Lower leg skin (tissue), 4 donors: ENCODE results near the gene C13orf46. TPM values are rescaled to one million over a fixed set of nuclear protein-coding genes. Genes with fewer than 3 reads are reported as not detected.

Experiments used
- DNase-seq, 2 donors: peaks; one replicate each; pipeline ENCODE4 v3.0.0-alpha.2; 2019; ENCODE audit warnings: low spot score in 2 of 2
- H3K4me3 ChIP-seq: fragments of 200-600 bp; sonication (generic); 2 replicates; pipeline ENCODE4 v1.5.1; 2017; ENCODE audit warnings: mild to moderate bottlenecking, low read depth; ENCODE audit not compliant: poor library complexity, severe bottlenecking
- POLR2A ChIP-seq, 2 donors: fragments of 450-650 bp; IDR thresholded peaks; one replicate each; pipeline ENCODE4 v1.6.1; 2016 to 2017; ENCODE audit warnings: antibody characterized with exemption in 2 of 2, mild to moderate bottlenecking in 1 of 2, moderate library complexity in 1 of 2
- WGBS, 2 donors: methylation state at CpG; one replicate each; pipeline ENCODE4 v1.1.5; 2018; 5-methylcytosine and 5-hydroxymethylcytosine counted together
- intact Hi-C: fragments of 100-400 bp; cut with DNase I; formaldehyde crosslinking; loops from one replicate; pipeline ENCODE4 v1.15.0; 2023; ENCODE audit warnings: low total_unique reads
- total RNA-seq, 4 donors: library from RNA; depleted of rRNA; stranded (reverse); fragments of >200 nt; gene quantifications; one replicate each; pipeline ENCODE4 v1.1.0, GENCODE V29; 2016
- TF ChIP-seq, protein P1 (sequence below), 3 donors: fragments of 450-650 bp; IDR thresholded peaks; one replicate each; pipeline ENCODE4 v1.5.1; 2016; ENCODE audit warnings: antibody characterized with exemption in 3 of 3, mild to moderate bottlenecking in 3 of 3, moderate library complexity in 2 of 3

C13orf46 gene
- total RNA-seq, 4 donors from 2014 or later = 0.13 to 1.4 (median 0.13) TPM; not detected in 1

DNA sequence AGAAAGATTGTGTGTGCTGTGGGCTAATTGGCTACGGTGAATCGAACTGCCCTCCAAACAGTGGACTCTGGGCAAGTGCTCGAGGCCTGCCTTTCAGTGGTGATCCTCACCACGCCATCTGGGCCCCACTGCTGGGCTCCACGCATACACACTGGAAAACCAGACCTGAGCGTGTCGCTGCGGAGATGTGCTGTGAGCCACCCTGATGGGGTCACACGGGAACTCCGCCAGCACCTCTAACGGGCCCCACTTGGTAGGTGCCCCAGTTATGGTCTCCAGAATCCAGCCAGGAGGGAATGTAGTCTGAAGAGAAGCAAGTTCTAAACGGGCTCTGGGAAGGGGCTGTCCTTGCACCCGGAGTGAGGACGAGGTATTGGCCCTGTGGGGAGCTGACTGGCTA lies 39.3 kb downstream of the C13orf46 start:
- TF ChIP-seq, protein P1, sequence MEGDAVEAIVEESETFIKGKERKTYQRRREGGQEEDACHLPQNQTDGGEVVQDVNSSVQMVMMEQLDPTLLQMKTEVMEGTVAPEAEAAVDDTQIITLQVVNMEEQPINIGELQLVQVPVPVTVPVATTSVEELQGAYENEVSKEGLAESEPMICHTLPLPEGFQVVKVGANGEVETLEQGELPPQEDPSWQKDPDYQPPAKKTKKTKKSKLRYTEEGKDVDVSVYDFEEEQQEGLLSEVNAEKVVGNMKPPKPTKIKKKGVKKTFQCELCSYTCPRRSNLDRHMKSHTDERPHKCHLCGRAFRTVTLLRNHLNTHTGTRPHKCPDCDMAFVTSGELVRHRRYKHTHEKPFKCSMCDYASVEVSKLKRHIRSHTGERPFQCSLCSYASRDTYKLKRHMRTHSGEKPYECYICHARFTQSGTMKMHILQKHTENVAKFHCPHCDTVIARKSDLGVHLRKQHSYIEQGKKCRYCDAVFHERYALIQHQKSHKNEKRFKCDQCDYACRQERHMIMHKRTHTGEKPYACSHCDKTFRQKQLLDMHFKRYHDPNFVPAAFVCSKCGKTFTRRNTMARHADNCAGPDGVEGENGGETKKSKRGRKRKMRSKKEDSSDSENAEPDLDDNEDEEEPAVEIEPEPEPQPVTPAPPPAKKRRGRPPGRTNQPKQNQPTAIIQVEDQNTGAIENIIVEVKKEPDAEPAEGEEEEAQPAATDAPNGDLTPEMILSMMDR (IDR thresholded peaks at IDR 0.05) = no peak
- no peak for TF ChIP-seq POLR2A (IDR thresholded peaks at IDR 0.05)
- intact Hi-C loops = no loop called here
- WGBS, 2 donors = 84 to 85% methylated on average over 14 of the region's 14 CpGs
- H3K4me3 ChIP-seq = no peak overlapping the region
- peak in 1 of 2 donors; percentile 72 for DNase-seq

DNA sequence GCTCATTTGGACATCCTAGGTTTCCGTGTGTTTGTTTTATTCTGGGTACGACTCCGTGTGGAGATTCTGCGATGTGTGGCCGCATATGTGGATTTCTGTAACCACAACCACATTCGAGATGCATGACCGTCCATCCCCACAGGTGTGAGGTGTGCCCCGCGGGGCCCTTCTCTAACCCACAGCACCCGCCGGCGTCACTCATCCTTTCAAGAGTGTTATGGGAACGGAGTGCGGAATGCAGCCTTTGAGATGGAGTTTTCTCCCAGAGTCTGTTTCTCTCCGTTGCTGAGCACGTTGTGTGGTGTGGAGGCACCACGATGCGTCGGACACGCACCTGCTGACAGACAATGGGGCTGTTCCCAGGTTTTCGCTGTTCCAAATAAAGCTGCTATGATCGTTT lies 40.0 kb downstream of the C13orf46 start:
- DNase-seq = peak in 1 of 2 donors; percentile 76
- H3K4me3 ChIP-seq = no peak overlapping the region
- 95 to 96% methylated on average over 22 of the region's 22 CpGs for WGBS, 2 donors
- TF ChIP-seq, protein P1 (IDR thresholded peaks at IDR 0.05) = no peak
- intact Hi-C loops = no loop called here

DNA sequence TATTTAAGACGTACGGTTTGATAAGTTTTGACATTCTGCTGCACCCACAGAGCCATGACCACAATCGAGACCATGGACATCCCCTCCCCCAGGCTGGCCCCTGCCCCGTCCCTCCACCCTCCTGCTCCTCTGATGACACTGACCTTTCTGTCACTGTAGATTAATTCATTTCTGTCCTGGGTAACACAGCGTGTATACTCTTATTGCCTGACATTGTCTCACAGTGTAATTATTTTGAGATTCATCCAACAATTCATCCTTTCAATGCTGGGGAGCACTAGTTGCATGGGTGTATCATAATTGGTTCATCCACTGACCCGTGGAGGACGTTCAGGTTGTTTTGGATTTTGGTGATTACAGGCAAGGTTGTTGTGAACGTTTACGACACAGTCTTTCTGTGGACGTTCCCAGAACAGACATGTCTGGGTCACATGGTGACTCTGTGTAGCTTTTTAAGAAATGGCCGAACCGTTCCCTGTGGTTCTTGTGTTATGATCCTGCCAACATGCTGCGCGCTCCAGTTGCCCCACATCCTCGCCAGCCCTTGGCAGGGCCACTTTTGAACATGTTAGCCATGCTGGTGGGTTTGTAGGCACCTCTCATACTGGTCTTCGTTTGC lies 41.9 kb downstream of the C13orf46 start:
- intact Hi-C loops = no loop called here
- TF ChIP-seq POLR2A (IDR thresholded peaks at IDR 0.05) = no peak
- TF ChIP-seq, protein P1 (IDR thresholded peaks at IDR 0.05) = no peak
- H3K4me3 ChIP-seq = no peak overlapping the region
- no peak for DNase-seq
- 86 to 87% methylated on average over 16 of the region's 16 CpGs for WGBS, 2 donors

DNA sequence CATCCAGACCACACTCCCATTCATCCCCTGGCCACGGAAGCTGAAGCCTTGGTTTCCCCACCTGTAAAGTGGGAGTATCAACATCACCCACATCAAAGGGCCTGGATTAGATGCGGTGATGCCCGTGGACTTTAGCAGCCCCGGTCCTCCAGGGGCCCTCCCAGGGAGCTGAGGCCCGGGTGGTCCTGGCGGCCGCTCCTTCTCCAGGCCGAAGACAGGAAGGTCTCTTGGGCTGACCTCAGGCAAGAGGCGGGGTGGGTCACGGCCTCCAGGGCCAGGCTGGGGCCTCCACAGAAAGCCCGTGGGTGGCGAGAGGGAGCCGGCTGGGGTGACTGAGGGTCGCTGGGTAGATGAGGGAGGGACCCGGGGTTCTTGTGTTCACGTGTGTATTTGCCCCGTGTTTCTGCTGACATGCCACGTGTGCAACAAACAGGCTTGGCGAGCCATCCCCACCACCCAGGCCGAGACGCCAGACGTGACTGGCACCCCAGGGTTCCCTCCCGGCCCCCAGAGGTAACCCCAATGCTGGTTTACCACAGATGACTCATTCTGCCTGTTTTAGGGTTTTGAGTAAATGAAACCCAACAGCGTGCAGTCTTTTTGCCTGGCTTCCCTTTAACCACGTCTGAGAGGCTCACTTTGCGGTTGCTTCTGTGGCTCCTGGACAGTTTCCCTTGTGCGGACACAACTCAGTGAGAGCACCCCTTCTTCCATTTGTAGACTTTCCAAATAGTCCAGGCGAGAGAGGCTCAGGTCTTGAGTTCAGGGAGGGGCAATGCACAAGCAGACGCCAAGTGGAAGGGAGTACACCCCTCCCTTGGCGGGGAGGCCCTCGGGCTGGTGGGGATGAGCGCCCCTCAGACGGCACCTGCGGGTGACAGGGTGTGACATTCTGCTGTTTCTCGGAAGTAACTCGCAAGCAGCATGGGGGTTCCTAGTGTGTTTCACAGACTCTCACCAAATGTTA lies 42.9 kb downstream of the C13orf46 start:
- 80 to 87% methylated on average over 35 to 36 of the region's 36 CpGs for WGBS, 2 donors
- DNase-seq = peak in 1 of 2 donors; percentile 81
- intact Hi-C loops = no loop called here
- TF ChIP-seq POLR2A (IDR thresholded peaks at IDR 0.05) = no peak
- TF ChIP-seq, protein P1 (IDR thresholded peaks at IDR 0.05) = no peak
- no peak overlapping the region for H3K4me3 ChIP-seq

DNA sequence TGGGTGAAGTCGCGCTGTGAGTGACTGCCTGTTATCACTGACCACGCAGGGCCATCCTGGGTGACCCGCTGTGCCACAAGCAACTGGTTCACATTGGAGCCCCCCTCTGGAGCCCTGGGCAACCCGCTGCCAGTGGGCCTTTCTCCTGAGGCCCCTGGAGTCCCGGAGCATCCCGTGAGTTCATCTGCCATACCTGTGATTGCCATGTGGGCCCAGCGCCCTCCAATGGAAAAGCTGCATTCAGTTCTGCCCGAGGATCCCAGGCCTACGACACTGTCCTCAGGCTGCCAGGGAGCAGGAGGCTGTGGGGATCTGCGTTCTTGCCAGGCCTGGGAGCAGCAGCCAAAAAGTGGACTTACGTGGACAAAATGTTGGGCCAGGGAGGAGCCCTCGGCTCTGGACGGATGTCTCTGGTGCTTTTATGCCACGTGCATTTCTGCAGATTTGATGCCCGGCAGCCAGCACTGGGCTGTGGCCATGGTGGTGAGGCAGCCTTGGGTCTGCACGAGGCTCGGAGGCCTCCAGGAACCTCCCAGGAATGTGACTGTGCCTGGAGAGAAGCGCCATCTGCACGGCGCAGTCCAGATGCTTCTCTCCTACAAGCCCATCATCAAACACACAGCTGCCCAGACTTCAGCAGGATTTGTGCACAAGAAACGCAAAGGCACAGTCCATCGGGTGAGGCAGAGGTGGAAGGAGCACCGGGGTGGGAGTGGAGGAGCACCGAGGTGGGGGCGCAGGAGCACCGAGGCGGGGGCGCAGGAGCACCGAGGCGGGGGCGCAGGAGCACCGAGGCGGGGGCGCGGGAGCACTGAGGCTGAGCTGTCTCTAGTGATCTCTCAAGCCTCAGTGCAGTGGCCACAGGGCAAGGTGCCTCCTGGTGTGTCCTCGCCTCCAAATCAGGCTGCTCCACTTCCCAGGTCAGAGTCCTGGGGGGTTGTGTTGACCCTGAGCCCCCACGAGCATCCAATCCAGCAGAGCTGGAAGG lies 44.0 kb downstream of the C13orf46 start:
- 77 to 80% methylated on average over 32 to 33 of the region's 38 CpGs for WGBS, 2 donors
- no peak overlapping the region for H3K4me3 ChIP-seq
- TF ChIP-seq, protein P1 (IDR thresholded peaks at IDR 0.05) = no peak
- no peak for TF ChIP-seq POLR2A (IDR thresholded peaks at IDR 0.05)
- DNase-seq = peak in 1 of 2 donors; percentile 84
- intact Hi-C loops = no loop called here
